Upper lobe of left lung (tissue), 4 donors: ENCODE data around the gene LRP5.

Experiments
- CTCF ChIP-seq, 6 experiments: fragments of 450-650 bp in 4 of 6; fragments of 200-600 bp in 2 of 6; sonication (generic) in 2 of 6; IDR thresholded peaks; one replicate each; pipeline ENCODE4 v1.5.1; 2016 to 2019; ENCODE audit warnings: antibody characterized with exemption in 6 of 6
- POLR2A ChIP-seq, 4 donors: fragments of 450-650 bp; IDR thresholded peaks; one replicate each; pipeline ENCODE4 v1.5.1; 2016 to 2017; ENCODE audit warnings: antibody characterized with exemption in 4 of 4, mild to moderate bottlenecking in 2 of 4

GRCh38 chr11:68436985-68437926 is 124.9 kb downstream of the LRP5 start:
- TF ChIP-seq POLR2A (IDR thresholded peaks at IDR 0.05), result no peak
- TF ChIP-seq CTCF (IDR thresholded peaks at IDR 0.05), result no peak
